Amniotic stem cell (primary cell): ENCODE results near the gene USP47.

ENCODE experiments used
- DNase-seq: peaks from one replicate; lab custom pipeline; 2025; lab: John Stamatoyannopoulos, UW

The USP47 gene

GRCh38 chr11:11998091-11998781 is 156.5 kb downstream of the USP47 start:
- DNase-seq = peak; percentile 90

- DNase-seq = no peak
These were observed 159.4 kb downstream of the USP47 start for GRCh38 chr11:12001186-12001585.

GRCh38 chr11:12003336-12003735 is 161.6 kb downstream of the USP47 start:
- DNase-seq = no peak

GRCh38 chr11:12003815-12004214 is 162.0 kb downstream of the USP47 start:
- no peak for DNase-seq

- DNase-seq = no peak
These were observed 163.3 kb downstream of the USP47 start for GRCh38 chr11:12005061-12005460.

GRCh38 chr11:12005476-12005875 is 163.7 kb downstream of the USP47 start:
- DNase-seq = no peak

GRCh38 chr11:12006552-12007229 is 164.9 kb downstream of the USP47 start:
- DNase-seq = no peak

- no peak for DNase-seq
These were observed 165.4 kb downstream of the USP47 start for GRCh38 chr11:12007230-12007593.

GRCh38 chr11:12007769-12008737 is 166.3 kb downstream of the USP47 start, which contains the start of gene DKK3:
DKK3 (minus strand) TSS chr11:12008626; CDS start chr11:12008582, 44 bp downstream.
- no peak for DNase-seq
